ENCODE data around the gene FAM156A.
"Not testable (repeated sequence)": the region's sequence is repeated elsewhere in the genome, so short reads cannot be mapped to it uniquely, and the experiment has no call there.

FAM156A gene

GRCh38 chrX:52906072-52906471, 52.2 kb downstream of the FAM156A start:
- in situ Hi-C loops (cut with MboI; ENCODE audit: low sequenced_read_pairs), result not testable (repeated sequence)

- in situ Hi-C loops (cut with MboI; ENCODE audit: low sequenced_read_pairs), result not testable (repeated sequence)
These were observed 52.8 kb downstream of the FAM156A start for GRCh38 chrX:52905531-52905930.
